GM12878 (cell line): Measurements from ENCODE around the gene PHETA2. TPM values are rescaled to one million over a fixed set of nuclear protein-coding genes. Genes with fewer than 3 reads are reported as not detected.

ENCODE experiments used
- ATAC-seq: fragments of 200-7000 bp; cut with Tn5 transposase; 3 replicates; pipeline ENCODE4 v1.9.1; 2020; ENCODE audit warnings: mild to moderate bottlenecking, moderate library complexity
- BruUV-seq: library from RNA; stranded (reverse); fragments of 400-500 nt; replicated peaks from 2 replicates; lab custom pipeline; 2021; lab: Mats Ljungman, UMichigan
- CTCF ChIA-PET: fragments of 300-600 bp; sonication (Branson Sonifier 250); formaldehyde crosslinking; extraction: SDS; loops from one replicate; lab custom pipeline; 2021; ENCODE audit warnings: inconsistent platforms; lab: Yijun Ruan, JAX
- POLR2A ChIA-PET: fragments of 350-600 bp; formaldehyde crosslinking; extraction: SDS; loops from one replicate; lab custom pipeline; 2021; ENCODE audit warnings: inconsistent platforms; lab: Charles Lee
- RAD21 ChIA-PET: fragments of 300-600 bp; sonication (Branson Sonifier 250); formaldehyde crosslinking; loops from one replicate; lab custom pipeline; 2023; ENCODE audit warnings: antibody characterized with exemption; ENCODE audit not compliant: unreplicated experiment; lab: Charles Lee
- SMC1A ChIA-PET: fragments of 300-600 bp; sonication (Branson Sonifier 250); formaldehyde crosslinking; loops from one replicate; lab custom pipeline; 2023; ENCODE audit not compliant: unreplicated experiment, uncharacterized antibody; lab: Charles Lee
- DNase-seq: peaks from one replicate; pipeline ENCODE4 v3.0.0-alpha.2; 2011; ENCODE audit warnings: low read depth, low spot score
- FAIRE-seq: peaks from 3 replicates; lab custom pipeline; 2011; peaks lifted over from hg19 to GRCh38; lab: Jason Lieb, UNC
- H2AFZ ChIP-seq: 2 replicates; pipeline ENCODE4 v1.6.0; 2011; ENCODE audit warnings: low read depth, low read length, control low read depth; ENCODE audit not compliant: control insufficient read depth
- H3K27ac ChIP-seq: 2 replicates; pipeline ENCODE4 v1.5.1; 2011; ENCODE audit warnings: control low read depth; ENCODE audit not compliant: control insufficient read depth, insufficient read depth
- H3K27me3 ChIP-seq, 2 experiments: replicated peaks in 1 of 2; 2 replicates each; pipeline versions ENCODE4 v1.6.0 to v1.6.1; 2011; ENCODE audit warnings: low read length in 1 of 2; ENCODE audit not compliant: control insufficient read depth in 2 of 2, insufficient read depth in 2 of 2
- H3K36me3 ChIP-seq, 2 experiments: 2 replicates each; pipeline ENCODE4 v1.5.1; 2011; ENCODE audit warnings: low read length in 1 of 2; ENCODE audit not compliant: control insufficient read depth in 2 of 2, insufficient read depth in 2 of 2
- H3K4me1 ChIP-seq: 2 replicates; pipeline ENCODE4 v1.6.1; 2011; ENCODE audit warnings: mild to moderate bottlenecking, low read length, moderate library complexity, mixed read lengths; ENCODE audit not compliant: control insufficient read depth, insufficient read depth
- H3K4me2 ChIP-seq: 2 replicates; pipeline ENCODE4 v1.6.0; 2011; ENCODE audit warnings: control low read depth; ENCODE audit not compliant: control insufficient read depth, insufficient read depth
- H3K4me3 ChIP-seq: fragments of 200-600 bp; sonication (generic); 2 replicates; pipeline ENCODE4 v1.5.1; 2016
- H3K79me2 ChIP-seq: 2 replicates; pipeline ENCODE4 v1.6.0; 2011; ENCODE audit warnings: low read length; ENCODE audit not compliant: control insufficient read depth, insufficient read depth
- H3K9ac ChIP-seq: 2 replicates; pipeline ENCODE4 v1.8.0; 2011; ENCODE audit warnings: low read length, control low read depth, mixed read lengths; ENCODE audit not compliant: control insufficient read depth, insufficient read depth
- H3K9me3 ChIP-seq: replicated peaks from 3 replicates; pipeline ENCODE4 v1.5.1; 2011; ENCODE audit warnings: mild to moderate bottlenecking, low read length; ENCODE audit not compliant: control insufficient read depth, insufficient read depth
- H4K20me1 ChIP-seq: 2 replicates; pipeline ENCODE4 v1.6.0; 2011; ENCODE audit not compliant: control insufficient read depth, insufficient read depth
- BACH1 ChIP-seq: fragments of 450-650 bp; IDR thresholded peaks from 2 replicates; pipeline ENCODE4 v1.6.1; 2017; ENCODE audit warnings: mild to moderate bottlenecking, borderline replicate concordance
- CEBPB ChIP-seq, 2 experiments: fragments of 150-350 bp in 1 of 2; IDR thresholded peaks; 2 replicates each; pipeline ENCODE4 v1.6.1; 2012 to 2014; ENCODE audit warnings: low read depth in 2 of 2, low read length in 2 of 2, borderline replicate concordance in 1 of 2, inconsistent platforms in 1 of 2
- HCFC1 ChIP-seq: fragments of 150-350 bp; IDR thresholded peaks from 2 replicates; pipeline ENCODE4 v1.6.1; 2014; ENCODE audit warnings: low read length
- HDGF ChIP-seq: fragments of 450-650 bp; IDR thresholded peaks from 2 replicates; pipeline ENCODE4 v1.6.1; 2016; ENCODE audit warnings: antibody characterized with exemption
- JUNB ChIP-seq: IDR thresholded peaks from 2 replicates; pipeline ENCODE4 v1.6.1; 2016; ENCODE audit warnings: antibody characterized with exemption, mild to moderate bottlenecking
- NRF1 ChIP-seq: conservative IDR thresholded peaks from 2 replicates; pipeline ENCODE4 v1.6.1; 2011; ENCODE audit warnings: mild to moderate bottlenecking, low read depth, low read length, improper control_type of control experiment
- SIN3A ChIP-seq: IDR thresholded peaks from 2 replicates; pipeline ENCODE4 v1.6.1; 2012; ENCODE audit warnings: low read depth, low read length, improper control_type of control experiment
- SIX5 ChIP-seq: IDR thresholded peaks from 2 replicates; pipeline ENCODE4 v1.6.1; 2011; ENCODE audit warnings: mild to moderate bottlenecking, low read depth, low read length, moderate library complexity; ENCODE audit not compliant: severe bottlenecking
- SMAD1 ChIP-seq: fragments of 450-650 bp; IDR thresholded peaks from 2 replicates; pipeline ENCODE4 v1.6.1; 2018; ENCODE audit warnings: mild to moderate bottlenecking, low read depth; ENCODE audit not compliant: partially characterized antibody
- SUZ12 ChIP-seq: fragments of 200-600 bp; sonication (generic); IDR thresholded peaks from one replicate; pipeline ENCODE4 v1.6.1; 2018; ENCODE audit warnings: antibody characterized with exemption, mild to moderate bottlenecking; ENCODE audit not compliant: unreplicated experiment
- TAF1 ChIP-seq: IDR thresholded peaks from 2 replicates; pipeline ENCODE4 v1.6.1; 2011; ENCODE audit warnings: mild to moderate bottlenecking, low read depth, low read length, borderline replicate concordance
- YBX1 ChIP-seq: fragments of 450-650 bp; IDR thresholded peaks from 2 replicates; pipeline ENCODE4 v1.6.1; 2016; ENCODE audit warnings: antibody characterized with exemption
- WGBS: methylation state at CpG from one replicate; pipeline ENCODE4 v1.1.6; 2016; ENCODE audit warnings: low lambda C conversion rate; ENCODE audit not compliant: insufficient replicate concordance, insufficient coverage; ENCODE audit errors: missing lambda C conversion rate; 5-methylcytosine and 5-hydroxymethylcytosine counted together
- in situ Hi-C: fragments of 300-500 bp; cut with MboI; formaldehyde crosslinking; loops from 9 replicates; pipeline ENCODE4 v1.14.3; 2018; ENCODE audit warnings: mixed read lengths
- intact Hi-C: fragments of 100-400 bp; cut with micrococcal nuclease; formaldehyde crosslinking; loops from one replicate; pipeline ENCODE4 v1.14.2; 2022; ENCODE audit not compliant: unreplicated experiment
- polyA plus RNA-seq, 11 experiments: library from polyadenylated mRNA; depleted of rRNA in 4 of 11; unstranded in 6 of 11; stranded (reverse) in 5 of 11; fragments of >200 nt; fragmentation: Nextera tagmentation in 4 of 11; fragmentation: Illumina TruSeq in 1 of 11; extraction: Ambion mirVana in 4 of 11; extraction: Trizol in 1 of 11; gene quantifications; 1 replicate in 1 of 11; 2 replicates in 10 of 11; pipeline versions ENCODE4 v1.2.1 to v1.2.3, GENCODE V29; 2011 to 2016; ENCODE audit warnings: inconsistent platforms in 2 of 11, missing spikeins in 2 of 11, low read depth in 1 of 11
- total RNA-seq, 4 experiments: library from RNA; depleted of rRNA in 3 of 4; stranded (reverse); fragments of >200 nt in 3 of 4; fragmentation: Illumina TruSeq in 1 of 4; extraction: Trizol in 1 of 4; gene quantifications; 2 replicates each; pipeline versions ENCODE4 v1.2.1 to v1.2.3, GENCODE V29; 2013 to 2021
- TF ChIP-seq, protein P1 (sequence below): fragments of 450-650 bp; IDR thresholded peaks from 2 replicates; pipeline ENCODE4 v1.6.1; 2018; ENCODE audit warnings: mild to moderate bottlenecking, low read depth, moderate library complexity; ENCODE audit not compliant: partially characterized antibody
- TF ChIP-seq, protein P2 (sequence below): fragments of 450-650 bp; IDR thresholded peaks from 2 replicates; pipeline ENCODE4 v1.6.1; 2017; ENCODE audit warnings: low read depth, mild to moderate bottlenecking, moderate library complexity
- TF ChIP-seq, protein P3 (sequence below): fragments of 450-650 bp; IDR thresholded peaks from 2 replicates; pipeline ENCODE4 v1.6.1; 2017; ENCODE audit warnings: mild to moderate bottlenecking, low read depth, inconsistent platforms; ENCODE audit not compliant: poor library complexity, severe bottlenecking

The PHETA2 gene
- total and polyA plus RNA-seq, 10 of the 15 experiments (the other 5 are each of a cell fraction or from before 2014, with no cell fraction given): 0.03 to 3.2 (median 1.7) TPM

DNA sequence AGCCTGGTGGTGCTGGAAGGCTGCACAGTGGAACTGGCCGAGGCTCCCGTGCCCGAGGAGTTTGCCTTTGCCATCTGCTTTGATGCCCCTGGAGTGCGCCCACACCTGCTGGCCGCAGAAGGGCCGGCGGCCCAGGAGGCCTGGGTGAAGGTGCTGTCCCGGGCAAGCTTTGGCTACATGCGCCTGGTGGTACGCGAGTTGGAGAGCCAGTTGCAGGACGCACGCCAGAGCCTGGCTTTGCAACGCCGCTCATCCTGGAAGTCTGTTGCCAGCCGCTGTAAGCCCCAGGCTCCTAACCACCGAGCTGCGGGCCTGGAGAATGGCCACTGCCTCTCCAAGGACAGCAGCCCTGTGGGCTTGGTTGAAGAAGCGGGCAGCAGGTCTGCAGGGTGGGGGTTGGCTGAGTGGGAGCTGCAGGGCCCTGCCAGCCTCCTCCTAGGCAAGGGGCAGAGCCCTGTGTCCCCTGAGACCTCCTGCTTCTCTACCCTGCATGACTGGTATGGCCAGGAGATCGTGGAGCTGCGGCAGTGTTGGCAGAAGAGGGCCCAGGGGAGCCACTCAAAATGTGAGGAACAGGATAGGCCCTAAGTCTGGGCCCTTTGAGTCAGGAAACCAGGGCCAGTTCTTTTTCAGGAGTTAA, 3.6 kb downstream of the PHETA2 start:
- no peak overlapping the region for H3K27ac ChIP-seq
- RAD21 ChIA-PET: no interaction called here
- no peaks in the 10 kb centered on the region for H4K20me1 ChIP-seq
- no peaks in the 10 kb centered on the region for H3K27me3 ChIP-seq
- intact Hi-C loops: loop anchor here (2.0 kb wide), 1 partner anchor 47 kb away; no protein-coding TSS in a partner anchor
- WGBS: 95% methylated on average over 21 of the region's 21 CpGs
- DNase-seq (no peak), ATAC-seq (no peak)
- BruUV-seq: no TSS peak
- no peak overlapping the region for H3K4me3 ChIP-seq
- no peak overlapping the region for H3K4me2 ChIP-seq
- H3K4me1 ChIP-seq: peaks cover 15% of the 10 kb centered on the region
- H3K36me3 ChIP-seq: peaks cover 0 to 4% of the 10 kb centered on the region in 2 experiments; a peak in 2 of 4 replicates
- TF ChIP-seq, protein P1, sequence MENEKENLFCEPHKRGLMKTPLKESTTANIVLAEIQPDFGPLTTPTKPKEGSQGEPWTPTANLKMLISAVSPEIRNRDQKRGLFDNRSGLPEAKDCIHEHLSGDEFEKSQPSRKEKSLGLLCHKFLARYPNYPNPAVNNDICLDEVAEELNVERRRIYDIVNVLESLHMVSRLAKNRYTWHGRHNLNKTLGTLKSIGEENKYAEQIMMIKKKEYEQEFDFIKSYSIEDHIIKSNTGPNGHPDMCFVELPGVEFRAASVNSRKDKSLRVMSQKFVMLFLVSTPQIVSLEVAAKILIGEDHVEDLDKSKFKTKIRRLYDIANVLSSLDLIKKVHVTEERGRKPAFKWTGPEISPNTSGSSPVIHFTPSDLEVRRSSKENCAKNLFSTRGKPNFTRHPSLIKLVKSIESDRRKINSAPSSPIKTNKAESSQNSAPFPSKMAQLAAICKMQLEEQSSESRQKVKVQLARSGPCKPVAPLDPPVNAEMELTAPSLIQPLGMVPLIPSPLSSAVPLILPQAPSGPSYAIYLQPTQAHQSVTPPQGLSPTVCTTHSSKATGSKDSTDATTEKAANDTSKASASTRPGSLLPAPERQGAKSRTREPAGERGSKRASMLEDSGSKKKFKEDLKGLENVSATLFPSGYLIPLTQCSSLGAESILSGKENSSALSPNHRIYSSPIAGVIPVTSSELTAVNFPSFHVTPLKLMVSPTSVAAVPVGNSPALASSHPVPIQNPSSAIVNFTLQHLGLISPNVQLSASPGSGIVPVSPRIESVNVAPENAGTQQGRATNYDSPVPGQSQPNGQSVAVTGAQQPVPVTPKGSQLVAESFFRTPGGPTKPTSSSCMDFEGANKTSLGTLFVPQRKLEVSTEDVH: no peak
- TF ChIP-seq JUNB (no peak), YBX1 (no peak), BACH1 (no peak), SMAD1 (no peak), HCFC1 (no peak), SUZ12 (no peak), NRF1 (no peak), CEBPB (IDR thresholded peaks at IDR 0.05; ENCODE audit: borderline replicate concordance in 1 of 2, low read depth in 2 of 2, low read length in 2 of 2) (no peak), TAF1 (no peak), SIX5 (no peak), HDGF (no peak), SIN3A (no peak)
- TF ChIP-seq, protein P2, sequence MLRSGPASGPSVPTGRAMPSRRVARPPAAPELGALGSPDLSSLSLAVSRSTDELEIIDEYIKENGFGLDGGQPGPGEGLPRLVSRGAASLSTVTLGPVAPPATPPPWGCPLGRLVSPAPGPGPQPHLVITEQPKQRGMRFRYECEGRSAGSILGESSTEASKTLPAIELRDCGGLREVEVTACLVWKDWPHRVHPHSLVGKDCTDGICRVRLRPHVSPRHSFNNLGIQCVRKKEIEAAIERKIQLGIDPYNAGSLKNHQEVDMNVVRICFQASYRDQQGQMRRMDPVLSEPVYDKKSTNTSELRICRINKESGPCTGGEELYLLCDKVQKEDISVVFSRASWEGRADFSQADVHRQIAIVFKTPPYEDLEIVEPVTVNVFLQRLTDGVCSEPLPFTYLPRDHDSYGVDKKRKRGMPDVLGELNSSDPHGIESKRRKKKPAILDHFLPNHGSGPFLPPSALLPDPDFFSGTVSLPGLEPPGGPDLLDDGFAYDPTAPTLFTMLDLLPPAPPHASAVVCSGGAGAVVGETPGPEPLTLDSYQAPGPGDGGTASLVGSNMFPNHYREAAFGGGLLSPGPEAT: no peak
- TF ChIP-seq, protein P3, sequence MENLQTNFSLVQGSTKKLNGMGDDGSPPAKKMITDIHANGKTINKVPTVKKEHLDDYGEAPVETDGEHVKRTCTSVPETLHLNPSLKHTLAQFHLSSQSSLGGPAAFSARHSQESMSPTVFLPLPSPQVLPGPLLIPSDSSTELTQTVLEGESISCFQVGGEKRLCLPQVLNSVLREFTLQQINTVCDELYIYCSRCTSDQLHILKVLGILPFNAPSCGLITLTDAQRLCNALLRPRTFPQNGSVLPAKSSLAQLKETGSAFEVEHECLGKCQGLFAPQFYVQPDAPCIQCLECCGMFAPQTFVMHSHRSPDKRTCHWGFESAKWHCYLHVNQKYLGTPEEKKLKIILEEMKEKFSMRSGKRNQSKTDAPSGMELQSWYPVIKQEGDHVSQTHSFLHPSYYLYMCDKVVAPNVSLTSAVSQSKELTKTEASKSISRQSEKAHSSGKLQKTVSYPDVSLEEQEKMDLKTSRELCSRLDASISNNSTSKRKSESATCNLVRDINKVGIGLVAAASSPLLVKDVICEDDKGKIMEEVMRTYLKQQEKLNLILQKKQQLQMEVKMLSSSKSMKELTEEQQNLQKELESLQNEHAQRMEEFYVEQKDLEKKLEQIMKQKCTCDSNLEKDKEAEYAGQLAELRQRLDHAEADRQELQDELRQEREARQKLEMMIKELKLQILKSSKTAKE: no peak
- TF ChIP-seq, all 136 proteins: peak for 0
- H3K79me2 ChIP-seq: peaks cover 21% of the 10 kb centered on the region
- H3K9ac ChIP-seq: no peak overlapping the region
- no peak for FAIRE-seq
- ChIA-PET CTCF (no interaction called here), POLR2A (interaction anchor here (1.7 to 3.9 kb wide), 3 partner anchors 8 to 131 kb away, joined by 5 to 47 read pairs (median 21); partner anchors contain the start of genes CENPM, NAGA and NDUFA6), SMC1A (no interaction called here)
- H2AFZ ChIP-seq: no peak overlapping the region
- in situ Hi-C loops: no loop called here
- H3K9me3 ChIP-seq: no peaks in the 10 kb centered on the region
